Activated CD4-positive, alpha-beta T cell treated with anti-CD3 and anti-CD28 coated beads for 1 hour (primary cell): ENCODE results near the gene VCP.
"Not testable (repeated sequence)": the region's sequence is repeated elsewhere in the genome, so short reads cannot be mapped to it uniquely, and the experiment has no call there.

ENCODE experiments used
- DNase-seq: peaks from one replicate; pipeline ENCODE4 v3.0.0-alpha.2; 2020

Gene VCP

GRCh38 chr9:35057271-35057620, 15.2 kb downstream of the VCP start:
- DNase-seq: no peak

DNA sequence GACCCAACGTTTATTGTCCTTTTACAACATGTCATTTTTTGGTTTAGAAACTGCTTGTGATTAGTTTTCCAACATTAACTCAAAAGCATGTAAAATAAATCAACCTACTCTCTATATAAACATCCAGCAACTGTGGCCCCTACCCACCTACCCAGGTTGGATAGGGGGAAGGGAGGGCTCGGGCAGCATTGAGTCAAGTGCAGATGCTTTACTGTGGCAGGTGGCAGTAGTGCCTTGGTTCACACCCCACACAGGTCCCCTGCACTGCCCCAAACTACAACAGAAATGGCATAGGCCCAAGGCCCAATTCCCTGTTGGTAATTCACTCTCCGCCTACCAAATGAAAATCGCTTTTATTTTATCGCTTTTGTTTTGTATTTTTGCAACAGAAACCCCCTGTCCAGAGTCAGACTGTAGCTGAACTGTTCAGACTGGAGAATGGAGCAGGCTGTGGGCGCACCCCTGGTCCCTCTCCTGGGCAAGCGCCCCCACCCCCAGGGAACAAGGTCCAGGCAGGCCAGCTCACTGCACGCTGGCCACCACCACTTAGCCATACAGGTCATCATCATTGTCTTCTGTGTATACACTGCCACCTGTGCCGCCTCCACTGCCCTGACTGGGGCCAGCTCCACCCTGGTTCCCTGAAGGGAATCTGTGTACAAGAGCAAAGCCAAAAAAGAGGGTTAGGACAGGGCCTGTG, 15.7 kb downstream of the VCP start:
- no peak for DNase-seq

- no peak for DNase-seq
These were observed 17.4 kb downstream of the VCP start for GRCh38 chr9:35054871-35055644.

DNA sequence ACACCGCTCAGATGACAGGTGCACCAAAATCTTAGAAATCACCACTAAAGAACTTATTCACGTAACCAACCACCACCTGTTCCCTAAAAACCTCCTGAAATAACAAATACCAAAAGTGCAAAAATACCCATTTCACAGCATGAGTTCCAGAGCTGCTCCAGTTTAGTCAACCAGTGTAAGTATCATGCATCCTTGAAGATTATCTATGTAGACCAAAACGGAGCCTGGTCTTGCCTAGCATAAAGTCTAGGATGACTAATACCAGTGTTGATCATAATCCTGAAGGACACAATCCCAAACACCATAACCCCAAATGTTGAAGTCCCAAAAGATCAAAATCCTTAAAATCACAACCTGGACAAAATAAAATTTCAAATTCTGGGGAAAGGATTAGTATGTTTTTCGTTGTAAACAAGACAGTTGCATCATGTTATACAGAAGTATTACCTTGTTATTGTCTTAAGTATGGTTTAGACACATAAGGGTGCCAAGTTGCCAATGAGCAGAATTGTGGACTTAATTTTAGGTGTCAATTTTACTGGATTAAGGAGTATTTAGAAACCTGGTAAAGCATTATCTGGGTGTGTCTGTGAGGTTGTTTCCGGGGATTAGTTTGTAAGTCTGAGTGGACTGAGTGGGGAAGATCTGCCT, 18.1 kb downstream of the VCP start:
- DNase-seq: no peak

- DNase-seq: peak; percentile 22
These were observed 21.1 kb downstream of the VCP start for GRCh38 chr9:35051069-35051967.

DNA sequence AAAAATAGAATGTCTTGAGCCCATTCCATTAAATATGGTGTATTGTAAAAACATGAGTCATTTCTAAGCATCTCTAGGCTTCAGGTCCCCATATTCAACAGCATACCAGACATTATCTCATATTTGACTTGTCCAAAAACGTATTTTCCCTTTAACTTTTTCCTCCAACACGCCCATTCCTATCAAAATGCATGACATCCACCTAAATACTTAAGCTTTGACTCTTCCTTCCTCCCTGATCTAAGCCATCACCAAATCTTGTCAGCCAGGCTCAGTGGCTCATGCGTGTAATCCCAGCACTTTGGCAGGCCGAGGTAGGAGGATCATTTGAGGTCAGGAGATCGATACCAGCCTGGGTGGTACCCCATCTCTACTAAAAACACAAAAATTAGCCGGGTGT, 23.9 kb downstream of the VCP start:
- DNase-seq: no peak

GRCh38 chr9:35044071-35044470, 28.4 kb downstream of the VCP start:
- no peak for DNase-seq

GRCh38 chr9:35042891-35043545, 29.4 kb downstream of the VCP start:
- no peak for DNase-seq

- no peak for DNase-seq
These were observed 30.3 kb downstream of the VCP start for GRCh38 chr9:35042081-35042604.

GRCh38 chr9:35035851-35036701, 36.3 kb downstream of the VCP start:
- no peak for DNase-seq

- DNase-seq: no peak
These were observed 39.3 kb downstream of the VCP start for GRCh38 chr9:35033101-35033500.

GRCh38 chr9:35029852-35030251, 42.6 kb downstream of the VCP start:
- no peak for DNase-seq

GRCh38 chr9:35029241-35029640, 43.2 kb downstream of the VCP start:
- DNase-seq: no peak

DNA sequence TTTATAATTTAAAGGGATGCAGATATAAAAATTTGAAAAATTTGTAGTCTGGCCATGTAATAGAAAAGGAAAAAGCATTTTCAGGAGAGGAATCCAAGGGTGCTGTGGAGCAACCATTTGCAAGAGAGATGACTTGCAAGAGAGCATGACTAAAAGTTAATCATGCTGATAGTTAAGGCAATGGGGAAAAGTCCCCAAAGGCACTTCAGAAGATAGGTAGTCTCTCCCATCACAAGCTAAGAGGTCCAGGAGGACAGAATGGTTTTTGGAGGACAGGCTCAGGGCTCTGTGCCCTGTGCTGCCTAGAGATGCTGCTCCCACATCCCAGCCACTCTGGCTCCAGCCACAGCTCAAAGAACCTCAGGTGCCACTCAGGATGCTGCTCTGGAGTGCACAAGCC, 44.1 kb downstream of the VCP start:
- DNase-seq: no peak

DNA sequence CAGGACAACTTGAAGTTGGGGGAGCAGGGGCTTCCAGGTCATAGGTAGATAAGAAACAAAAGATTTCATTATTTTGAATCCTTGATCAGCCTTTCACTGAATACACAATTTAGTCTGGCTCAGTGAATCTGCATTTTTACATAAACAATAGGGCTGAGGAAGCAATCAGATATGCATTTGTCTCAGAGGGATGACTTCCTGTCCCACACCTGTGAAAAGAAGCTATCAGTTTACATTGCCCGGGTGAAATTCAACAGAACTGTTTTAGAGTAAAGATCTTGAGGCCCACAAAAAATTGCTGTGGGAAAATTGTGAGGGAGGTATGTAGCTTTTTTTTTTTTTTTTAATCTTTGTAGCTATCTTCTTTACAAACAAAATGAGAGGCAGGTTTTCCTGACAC, 44.6 kb downstream of the VCP start:
- DNase-seq: no peak

- no peak for DNase-seq
These were observed 45.1 kb downstream of the VCP start for GRCh38 chr9:35027374-35027773.

- DNase-seq: no peak
These were observed 45.8 kb downstream of the VCP start for GRCh38 chr9:35026671-35027070.

- DNase-seq: not testable (repeated sequence)
These were observed 49.0 kb downstream of the VCP start for GRCh38 chr9:35023443-35023842.

GRCh38 chr9:35014517-35014916, 57.9 kb downstream of the VCP start:
- DNase-seq: no peak

DNA sequence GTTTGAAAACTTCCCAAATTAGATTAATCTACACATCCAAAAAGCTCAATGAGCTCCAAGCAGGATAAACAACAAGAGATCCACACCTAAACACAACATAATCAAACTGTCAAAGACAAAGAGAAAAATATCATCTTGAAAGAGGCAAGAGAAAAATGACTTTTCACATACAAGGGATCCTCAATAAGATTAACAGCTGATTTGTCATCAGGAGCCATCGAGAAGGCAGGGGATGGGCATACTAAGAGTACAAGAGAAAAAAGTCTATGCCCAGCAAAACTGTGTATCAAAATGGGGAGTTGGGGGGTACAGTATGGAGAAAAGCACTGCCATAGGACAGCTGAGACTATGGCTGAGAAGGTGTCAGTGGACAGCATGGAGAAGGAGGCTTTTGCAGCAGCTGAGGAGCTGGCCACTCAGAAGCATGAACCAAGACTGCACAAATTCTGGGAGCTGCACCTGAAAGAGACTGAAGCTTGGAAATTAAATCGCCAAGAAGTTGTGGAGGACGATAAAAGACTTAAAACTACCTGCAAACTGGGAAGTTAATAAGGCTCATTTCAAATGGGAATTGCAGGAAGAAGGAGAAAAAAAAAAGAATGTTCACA, 62.0 kb downstream of the VCP start:
- no peak for DNase-seq
